AG04450 (cell line): ENCODE results near the gene SNX9. TPM values are rescaled to one million over a fixed set of nuclear protein-coding genes. Genes with fewer than 3 reads are reported as not detected.

Experiments used
- CTCF ChIA-PET: fragments of 300-600, 350-600 bp; formaldehyde crosslinking; extraction: SDS; loops from one replicate; lab custom pipeline; 2022; ENCODE audit warnings: antibody characterized with exemption, inconsistent platforms; lab: Charles Lee
- POLR2A ChIA-PET: fragments of 350-600 bp; formaldehyde crosslinking; extraction: SDS; loops from one replicate; lab custom pipeline; 2021; ENCODE audit warnings: antibody characterized with exemption, inconsistent platforms; lab: Yijun Ruan, JAX
- DNase-seq: peaks from one replicate; pipeline ENCODE4 v3.0.0-alpha.2; 2011; ENCODE audit warnings: low read depth, low spot score
- H3K27ac ChIP-seq: one replicate; pipeline ENCODE4 v1.5.1; 2012; ENCODE audit warnings: low read depth, low read length, control low read depth
- H3K27me3 ChIP-seq: one replicate; pipeline ENCODE4 v1.6.0; 2012; ENCODE audit warnings: low read length; ENCODE audit not compliant: control insufficient read depth, insufficient read depth
- H3K4me3 ChIP-seq: 2 replicates; pipeline ENCODE4 v1.5.1; 2011; ENCODE audit warnings: mild to moderate bottlenecking, low read depth, low read length, control low read depth
- H3K9me3 ChIP-seq: 2 replicates; pipeline ENCODE4 v1.5.1; 2012; ENCODE audit warnings: low read length; ENCODE audit not compliant: control insufficient read depth, insufficient read depth
- CTCF ChIP-seq: IDR thresholded peaks from 2 replicates; pipeline ENCODE4 v1.5.1; 2011; ENCODE audit warnings: low read depth, low read length, control low read depth, inconsistent platforms
- polyA plus RNA-seq: library from polyadenylated mRNA; depleted of rRNA; stranded (reverse); fragments of >200 nt; gene quantifications from 2 replicates; pipeline ENCODE4 v1.2.3, GENCODE V29; 2011

SNX9 gene
- polyA plus RNA-seq, 1 experiment, result 58.7 TPM

DNA sequence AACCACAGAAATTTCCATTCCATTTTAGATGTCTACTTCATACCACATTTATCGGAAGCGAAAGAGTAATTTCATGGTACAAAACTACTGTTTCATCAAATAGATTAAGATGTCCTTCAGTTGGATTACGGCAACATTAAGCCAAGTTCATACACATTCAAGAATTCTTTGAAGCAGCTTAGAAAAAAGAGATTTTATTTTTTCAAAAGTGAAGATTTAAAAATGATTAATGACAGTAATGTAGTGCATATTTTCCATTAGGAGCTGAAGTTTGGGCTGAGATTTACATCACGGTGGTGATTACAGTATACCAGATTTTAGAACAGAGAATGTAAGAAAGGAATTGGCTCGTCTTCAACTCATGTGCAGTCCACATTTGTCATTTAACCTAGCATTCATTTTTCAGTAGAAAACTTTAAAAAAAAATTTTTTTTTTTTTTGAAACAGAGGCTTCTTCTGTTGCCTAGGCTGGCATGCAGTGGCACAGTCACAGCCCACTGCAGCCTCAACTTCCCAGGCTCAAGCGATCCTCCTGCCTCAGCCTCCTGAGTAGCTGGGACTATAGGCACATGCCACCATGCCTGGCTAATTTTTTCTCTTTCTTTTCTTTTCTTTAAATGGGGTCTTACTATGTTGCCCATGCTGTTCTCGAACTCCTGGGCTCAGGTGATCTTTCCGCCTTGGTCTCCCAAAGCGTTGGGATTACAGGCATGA, 160.5 kb downstream of the SNX9 start:
- no peak for DNase-seq
- no peak for TF ChIP-seq CTCF
- Histone ChIP-seq H3K27me3 (no peaks in the 10 kb centered on the region), H3K4me3 (peak overlapping the region; percentile 79), H3K27ac (peak overlapping the region; percentile 39), H3K9me3 (no peaks in the 10 kb centered on the region; the same call in 1 of the 2 replicates)
- POLR2A ChIA-PET, result interaction anchor here (1.5 kb wide), 1 partner anchor 20 kb away, joined by 4 read pairs; no protein-coding TSS in a partner anchor
- CTCF ChIA-PET, result interaction anchor here (0.9 to 2.5 kb wide), 8 partner anchors 11 to 227 kb away, joined by 3 to 19 read pairs (median 6); no protein-coding TSS in a partner anchor

- Histone ChIP-seq H3K27ac (peak overlapping the region; percentile 39), H3K4me3 (peak overlapping the region; percentile 79), H3K9me3 (no peaks in the 10 kb centered on the region; the same call in 1 of the 2 replicates), H3K27me3 (no peaks in the 10 kb centered on the region)
- no peak for TF ChIP-seq CTCF
- ChIA-PET POLR2A (interaction anchor here (1.5 kb wide), 1 partner anchor 19 kb away, joined by 4 read pairs; no protein-coding TSS in a partner anchor), CTCF (interaction anchor here (1.2 to 2.5 kb wide), 5 partner anchors 10 to 227 kb away, joined by 4 to 15 read pairs (median 6); no protein-coding TSS in a partner anchor)
- no peak for DNase-seq
Observed at GRCh38 chr6:157984128-157984527, 161.1 kb downstream of the SNX9 start.

- ChIA-PET POLR2A (interaction anchor here (1.5 kb wide), 1 partner anchor 19 kb away, joined by 4 read pairs; no protein-coding TSS in a partner anchor), CTCF (interaction anchor here (1.2 to 2.5 kb wide), 5 partner anchors 9 to 228 kb away, joined by 4 to 15 read pairs (median 6); no protein-coding TSS in a partner anchor)
- Histone ChIP-seq H3K9me3 (no peaks in the 10 kb centered on the region; the same call in 1 of the 2 replicates), H3K27me3 (no peaks in the 10 kb centered on the region), H3K4me3 (peak overlapping the region; percentile 15), H3K27ac (no peak overlapping the region)
- TF ChIP-seq CTCF, result no peak
- DNase-seq, result no peak
Observed at GRCh38 chr6:157984686-157985225, 161.7 kb downstream of the SNX9 start.

- DNase-seq, result no peak
- POLR2A ChIA-PET, result no interaction called here
- H3K9me3 ChIP-seq, result no peaks in the 10 kb centered on the region; the same call in 1 of the 2 replicates
- CTCF ChIA-PET, result interaction anchor here (1.4 to 2.4 kb wide), 3 partner anchors 9 to 87 kb away, joined by 4 to 8 read pairs (median 6); no protein-coding TSS in a partner anchor
- no peak for TF ChIP-seq CTCF
- H3K27ac ChIP-seq, result peak overlapping the region; percentile 31
- peak overlapping the region; percentile 15 for H3K4me3 ChIP-seq
- no peaks in the 10 kb centered on the region for H3K27me3 ChIP-seq
Observed at GRCh38 chr6:157985378-157986155, 162.5 kb downstream of the SNX9 start.
